Measurements from ENCODE around the gene RYR3. TPM values are rescaled to one million over a fixed set of nuclear protein-coding genes. Genes with fewer than 3 reads are reported as not detected.

The RYR3 gene
- total RNA-seq, 1 experiment from 2014 or later, result not detected

DNA sequence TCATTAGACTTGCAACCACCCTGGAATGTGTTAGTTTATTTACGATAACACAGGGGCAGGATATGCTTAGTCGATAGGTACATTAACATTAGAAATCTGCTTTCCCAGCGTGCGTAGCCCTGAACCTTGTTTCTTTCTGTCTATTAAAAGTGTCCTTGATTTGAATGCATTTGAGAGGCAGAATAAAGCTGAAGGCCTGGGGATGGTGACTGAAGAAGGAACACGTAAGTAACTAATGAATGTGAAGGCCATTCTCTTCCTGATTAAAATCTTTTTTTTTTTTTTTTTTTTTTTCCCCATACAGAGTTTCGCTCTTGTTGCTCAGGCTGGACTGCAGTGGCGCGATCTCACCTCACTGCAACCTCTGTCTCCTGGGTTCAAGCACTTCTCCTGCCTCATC lies 514.7 kb downstream of the RYR3 start:
- BruUV-seq (replicated peaks), result no TSS peak
- TF ChIP-seq EZH2 (IDR thresholded peaks at IDR 0.05; ENCODE audit: borderline replicate concordance, low read depth, low read length, poor library complexity, severe bottlenecking), result no peak
- TF ChIP-seq, protein P1, sequence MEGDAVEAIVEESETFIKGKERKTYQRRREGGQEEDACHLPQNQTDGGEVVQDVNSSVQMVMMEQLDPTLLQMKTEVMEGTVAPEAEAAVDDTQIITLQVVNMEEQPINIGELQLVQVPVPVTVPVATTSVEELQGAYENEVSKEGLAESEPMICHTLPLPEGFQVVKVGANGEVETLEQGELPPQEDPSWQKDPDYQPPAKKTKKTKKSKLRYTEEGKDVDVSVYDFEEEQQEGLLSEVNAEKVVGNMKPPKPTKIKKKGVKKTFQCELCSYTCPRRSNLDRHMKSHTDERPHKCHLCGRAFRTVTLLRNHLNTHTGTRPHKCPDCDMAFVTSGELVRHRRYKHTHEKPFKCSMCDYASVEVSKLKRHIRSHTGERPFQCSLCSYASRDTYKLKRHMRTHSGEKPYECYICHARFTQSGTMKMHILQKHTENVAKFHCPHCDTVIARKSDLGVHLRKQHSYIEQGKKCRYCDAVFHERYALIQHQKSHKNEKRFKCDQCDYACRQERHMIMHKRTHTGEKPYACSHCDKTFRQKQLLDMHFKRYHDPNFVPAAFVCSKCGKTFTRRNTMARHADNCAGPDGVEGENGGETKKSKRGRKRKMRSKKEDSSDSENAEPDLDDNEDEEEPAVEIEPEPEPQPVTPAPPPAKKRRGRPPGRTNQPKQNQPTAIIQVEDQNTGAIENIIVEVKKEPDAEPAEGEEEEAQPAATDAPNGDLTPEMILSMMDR (conservative IDR thresholded peaks at IDR 0.05; ENCODE audit: low read depth, low read length), result no peak
- no peak overlapping the region for H3K27ac ChIP-seq (ENCODE audit: low read depth, low read length, poor library complexity, severe bottlenecking)
- no peaks in the 10 kb centered on the region for H3K36me3 ChIP-seq (ENCODE audit: insufficient read depth, low read length, poor library complexity, severe bottlenecking)
- no peaks in the 10 kb centered on the region for H3K27me3 ChIP-seq (replicated peaks; ENCODE audit: insufficient read depth, low read depth, low read length, poor library complexity)
- H3K4me3 ChIP-seq (ENCODE audit: low read depth, low read length, poor library complexity, severe bottlenecking), result no peak overlapping the region
- intact Hi-C loops (cut with micrococcal nuclease; ENCODE audit: unreplicated experiment), result no loop called here
- POLR2A ChIA-PET (ENCODE audit: low non-redundant PET), result interaction anchor here (0.6 kb wide), 1 partner anchor 176 kb away, joined by 4 read pairs; no protein-coding TSS in a partner anchor
- no peaks in the 10 kb centered on the region for H3K9me3 ChIP-seq (ENCODE audit: low read depth, low read length, poor library complexity, severe bottlenecking)
- H3K4me1 ChIP-seq (ENCODE audit: insufficient read depth, low read length, poor library complexity, severe bottlenecking), result no peaks in the 10 kb centered on the region
- CTCF ChIA-PET, result no interaction called here
- DNase-seq (ENCODE audit: low spot score), result no peak

DNA sequence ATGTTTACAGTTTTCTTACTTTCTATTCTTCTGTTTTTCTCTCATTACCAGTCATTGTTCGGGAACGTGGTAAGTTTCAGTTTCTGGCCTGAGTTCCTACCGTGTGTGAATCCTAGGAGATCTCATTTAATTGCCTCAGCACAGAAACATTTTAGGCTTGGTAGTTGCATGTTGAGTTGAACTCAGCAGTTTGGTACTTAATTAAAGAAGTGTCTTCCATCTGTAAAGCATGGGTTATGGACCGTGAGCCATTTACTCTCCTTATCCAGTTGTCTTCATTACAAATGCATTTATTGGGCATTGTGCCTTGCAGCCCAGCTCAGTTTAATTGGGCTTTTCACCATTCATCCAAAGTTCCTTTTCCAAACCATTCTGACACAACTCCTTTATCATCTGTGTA lies 515.4 kb downstream of the RYR3 start:
- no peaks in the 10 kb centered on the region for H3K9me3 ChIP-seq (ENCODE audit: low read depth, low read length, poor library complexity, severe bottlenecking)
- TF ChIP-seq, protein P1 (conservative IDR thresholded peaks at IDR 0.05; ENCODE audit: low read depth, low read length), result no peak
- TF ChIP-seq EZH2 (IDR thresholded peaks at IDR 0.05; ENCODE audit: borderline replicate concordance, low read depth, low read length, poor library complexity, severe bottlenecking), result no peak
- POLR2A ChIA-PET (ENCODE audit: low non-redundant PET), result no interaction called here
- BruUV-seq (replicated peaks), result no TSS peak
- intact Hi-C loops (cut with micrococcal nuclease; ENCODE audit: unreplicated experiment), result no loop called here
- H3K4me1 ChIP-seq (ENCODE audit: insufficient read depth, low read length, poor library complexity, severe bottlenecking), result no peaks in the 10 kb centered on the region
- no peaks in the 10 kb centered on the region for H3K36me3 ChIP-seq (ENCODE audit: insufficient read depth, low read length, poor library complexity, severe bottlenecking)
- CTCF ChIA-PET, result no interaction called here
- DNase-seq (ENCODE audit: low spot score), result no peak
- H3K4me3 ChIP-seq (ENCODE audit: low read depth, low read length, poor library complexity, severe bottlenecking), result no peak overlapping the region
- no peak overlapping the region for H3K27ac ChIP-seq (ENCODE audit: low read depth, low read length, poor library complexity, severe bottlenecking)
- H3K27me3 ChIP-seq (replicated peaks; ENCODE audit: insufficient read depth, low read depth, low read length, poor library complexity), result peaks cover 2% of the 10 kb centered on the region

DNA sequence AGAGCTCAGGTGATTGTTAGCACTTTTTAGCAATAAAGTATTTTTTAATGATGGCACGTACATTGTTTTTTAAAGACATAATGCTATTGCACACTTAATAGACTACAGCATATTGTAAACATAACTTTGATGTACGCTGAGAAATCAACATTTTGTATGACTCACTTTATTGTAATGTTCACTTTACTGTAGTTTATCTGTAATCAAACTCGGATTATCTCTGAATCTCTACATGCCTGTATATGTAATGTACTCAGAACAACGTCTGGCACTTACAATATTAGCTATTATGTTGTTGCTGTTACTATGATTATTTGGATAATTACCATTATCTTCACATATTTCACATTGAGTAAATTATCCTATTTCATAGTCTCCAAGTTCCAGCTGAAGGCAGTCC lies 519.6 kb downstream of the RYR3 start:
- Histone ChIP-seq H3K36me3 (ENCODE audit: insufficient read depth, low read length, poor library complexity, severe bottlenecking) (no peaks in the 10 kb centered on the region), H3K27ac (ENCODE audit: low read depth, low read length, poor library complexity, severe bottlenecking) (no peak overlapping the region), H3K9me3 (ENCODE audit: low read depth, low read length, poor library complexity, severe bottlenecking) (no peaks in the 10 kb centered on the region), H3K4me1 (ENCODE audit: insufficient read depth, low read length, poor library complexity, severe bottlenecking) (no peaks in the 10 kb centered on the region), H3K27me3 (replicated peaks; ENCODE audit: insufficient read depth, low read depth, low read length, poor library complexity) (peaks cover 7% of the 10 kb centered on the region), H3K4me3 (ENCODE audit: low read depth, low read length, poor library complexity, severe bottlenecking) (no peak overlapping the region)
- CTCF ChIA-PET, result no interaction called here
- BruUV-seq (replicated peaks), result no TSS peak
- TF ChIP-seq, protein P1 (conservative IDR thresholded peaks at IDR 0.05; ENCODE audit: low read depth, low read length), result no peak
- no peak for TF ChIP-seq EZH2 (IDR thresholded peaks at IDR 0.05; ENCODE audit: borderline replicate concordance, low read depth, low read length, poor library complexity, severe bottlenecking)
- POLR2A ChIA-PET (ENCODE audit: low non-redundant PET), result no interaction called here
- intact Hi-C loops (cut with micrococcal nuclease; ENCODE audit: unreplicated experiment), result no loop called here
- no peak for DNase-seq (ENCODE audit: low spot score)

Measured in A673 (cell line).